H4 (cell line): ENCODE results near the gene RANBP10. TPM values are rescaled to one million over a fixed set of nuclear protein-coding genes. Genes with fewer than 3 reads are reported as not detected.

Experiments
- DNase-seq: peaks from one replicate; pipeline ENCODE4 v3.0.0-alpha.2; 2015; ENCODE audit warnings: low spot score
- total RNA-seq: library from RNA; depleted of rRNA; stranded (reverse); fragments of >200 nt; shearing (Covaris generic); gene quantifications from 2 replicates; pipeline ENCODE4 v1.2.3, GENCODE V29; 2014

RANBP10 gene
- total RNA-seq, 1 experiment from 2014 or later = 3.2 TPM

DNA sequence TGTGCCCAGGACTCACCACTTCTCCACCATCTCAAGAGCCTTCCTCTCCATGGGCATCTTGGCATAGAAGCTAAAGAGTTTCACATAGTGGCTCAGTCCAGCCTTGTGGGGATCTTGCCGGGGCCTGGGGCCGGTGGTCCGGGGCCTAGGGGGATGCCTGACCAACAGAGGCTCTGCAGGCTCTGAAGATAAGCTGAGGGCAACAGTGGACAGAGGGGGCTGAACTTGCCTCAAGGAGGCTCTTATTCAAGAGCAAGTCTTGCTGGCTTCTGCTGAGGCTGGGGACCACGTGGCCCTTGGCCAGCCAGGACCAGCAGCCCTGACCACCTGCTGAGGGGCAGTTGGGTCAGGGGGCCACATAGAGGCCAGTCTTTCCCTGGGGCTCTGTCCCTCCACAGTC is 22.3 kb upstream of the RANBP10 start:
- DNase-seq = no peak

DNA sequence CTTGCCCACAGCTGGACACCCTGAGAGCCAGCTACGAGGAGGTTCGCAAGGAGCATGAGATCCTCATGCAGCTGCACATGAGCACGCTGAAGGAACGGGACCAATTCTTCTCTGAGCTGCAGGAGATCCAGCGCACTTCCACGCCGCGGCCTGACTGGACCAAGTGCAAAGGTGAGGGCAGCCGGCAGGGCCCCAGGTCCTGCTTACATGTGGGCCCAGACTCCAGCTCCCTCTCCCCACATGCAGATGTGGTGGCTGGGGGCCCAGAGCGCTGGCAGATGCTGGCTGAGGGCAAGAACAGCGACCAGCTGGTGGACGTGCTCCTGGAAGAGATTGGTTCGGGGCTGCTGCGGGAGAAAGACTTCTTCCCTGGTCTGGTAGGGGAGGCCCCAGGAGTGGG is 19.5 kb upstream of the RANBP10 start:
- no peak for DNase-seq

DNA sequence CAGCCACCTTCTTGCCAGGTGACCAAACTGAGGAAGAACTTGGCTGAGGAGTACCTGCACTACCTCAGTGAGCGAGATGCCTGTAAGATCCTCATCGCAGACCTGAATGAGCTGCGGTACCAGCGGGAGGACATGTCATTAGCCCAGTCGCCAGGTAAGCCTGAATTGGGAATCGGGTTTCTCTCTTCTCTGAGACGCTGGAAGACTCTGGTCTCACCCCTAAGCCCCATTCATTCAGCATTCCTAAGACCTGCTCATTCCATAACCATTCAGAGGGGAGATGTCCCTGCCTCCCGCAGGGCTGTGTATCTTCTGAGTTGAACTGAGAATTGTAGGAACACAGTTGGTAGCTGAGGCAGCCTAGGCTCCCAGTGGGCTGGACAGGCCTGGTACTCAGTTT is 18.8 kb upstream of the RANBP10 start:
- DNase-seq = no peak

DNA sequence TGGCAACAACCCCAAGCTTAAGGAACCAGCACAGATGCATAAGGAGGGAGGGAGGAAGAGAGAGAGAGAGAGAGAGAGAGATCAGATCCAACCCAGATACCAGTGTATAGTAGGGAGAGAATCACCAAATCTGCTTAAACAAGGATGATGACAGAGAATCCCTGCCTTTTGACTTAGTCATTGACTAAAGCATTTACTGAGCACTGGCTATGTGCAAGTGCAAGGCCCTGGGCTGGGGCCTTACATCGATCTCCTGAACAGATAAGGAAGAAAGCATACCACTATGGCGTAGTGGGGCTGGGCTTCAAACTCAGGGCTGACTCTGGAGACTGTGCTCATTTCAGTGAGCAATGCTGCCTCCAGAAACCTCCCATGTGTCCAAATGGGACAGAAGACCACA is 16.2 kb upstream of the RANBP10 start:
- DNase-seq = no peak

DNA sequence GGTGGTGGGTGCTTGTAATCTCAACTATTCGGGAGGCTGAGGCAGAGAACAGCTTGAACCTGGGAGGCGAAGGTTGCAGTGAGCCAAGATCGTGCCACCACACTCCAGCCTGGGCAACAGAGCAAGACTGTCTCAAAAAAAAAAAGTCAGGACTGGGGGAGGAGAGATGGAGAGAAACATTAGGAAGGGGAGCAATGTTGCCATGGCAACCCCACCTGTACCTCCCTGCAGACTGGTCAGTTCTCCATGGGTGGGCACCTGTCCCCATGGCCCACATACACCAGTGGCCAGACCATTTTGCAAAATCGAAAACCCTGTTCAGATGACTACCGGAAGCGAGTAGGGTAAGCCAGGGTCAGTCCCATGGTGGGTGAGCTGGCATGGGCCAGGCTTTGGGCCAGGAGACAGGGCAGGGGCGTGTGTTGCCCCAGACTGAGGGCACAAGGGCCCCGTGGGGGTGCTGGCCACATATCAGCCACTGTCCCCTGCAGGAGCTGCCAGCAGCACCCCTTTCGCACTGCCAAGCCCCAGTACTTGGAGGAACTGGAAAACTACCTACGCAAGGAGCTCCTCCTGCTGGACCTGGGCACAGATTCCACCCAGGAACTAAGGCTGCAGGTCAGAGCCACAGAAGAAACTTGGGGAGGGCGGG is 14.4 kb upstream of the RANBP10 start:
- DNase-seq = no peak

DNA sequence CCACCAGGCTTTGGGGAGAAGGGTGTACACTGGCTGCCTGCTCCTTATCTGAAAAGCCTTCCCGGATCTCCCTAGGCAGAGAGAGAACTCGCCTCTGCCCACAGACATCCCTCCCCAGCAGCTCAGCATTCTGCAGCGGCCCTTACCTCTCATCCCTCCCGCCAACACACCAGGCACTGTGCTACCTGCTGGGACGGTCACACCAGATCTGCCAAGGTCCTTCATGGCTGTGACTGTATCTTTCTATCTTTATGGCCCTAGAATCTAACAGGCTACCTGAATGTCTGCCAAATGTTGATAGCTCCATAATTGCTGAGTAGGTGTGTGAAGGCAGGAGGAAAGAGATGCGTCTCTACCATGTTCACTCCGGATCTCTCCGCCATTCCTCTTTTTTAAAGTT is 8.2 kb upstream of the RANBP10 start:
- no peak for DNase-seq

DNA sequence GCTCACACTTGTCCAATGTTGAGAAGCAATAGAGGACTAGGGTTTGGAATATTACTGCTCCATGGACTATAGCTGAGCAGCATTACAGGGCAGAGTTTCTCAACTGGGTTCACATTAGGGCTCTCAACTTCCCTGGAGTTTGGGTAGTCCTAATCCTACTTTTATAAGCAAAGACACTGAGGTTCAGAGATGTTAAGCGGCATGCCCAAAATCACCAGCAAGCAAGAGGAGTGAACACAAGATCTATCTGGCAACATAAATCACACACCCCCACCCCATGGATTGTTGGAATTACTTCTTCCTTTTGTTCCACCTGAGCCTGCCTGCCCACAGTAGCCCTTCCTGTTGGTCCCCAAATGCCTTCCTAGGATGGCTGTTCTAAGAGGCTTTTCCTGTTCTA is 5.5 kb upstream of the RANBP10 start:
- DNase-seq = no peak

DNA sequence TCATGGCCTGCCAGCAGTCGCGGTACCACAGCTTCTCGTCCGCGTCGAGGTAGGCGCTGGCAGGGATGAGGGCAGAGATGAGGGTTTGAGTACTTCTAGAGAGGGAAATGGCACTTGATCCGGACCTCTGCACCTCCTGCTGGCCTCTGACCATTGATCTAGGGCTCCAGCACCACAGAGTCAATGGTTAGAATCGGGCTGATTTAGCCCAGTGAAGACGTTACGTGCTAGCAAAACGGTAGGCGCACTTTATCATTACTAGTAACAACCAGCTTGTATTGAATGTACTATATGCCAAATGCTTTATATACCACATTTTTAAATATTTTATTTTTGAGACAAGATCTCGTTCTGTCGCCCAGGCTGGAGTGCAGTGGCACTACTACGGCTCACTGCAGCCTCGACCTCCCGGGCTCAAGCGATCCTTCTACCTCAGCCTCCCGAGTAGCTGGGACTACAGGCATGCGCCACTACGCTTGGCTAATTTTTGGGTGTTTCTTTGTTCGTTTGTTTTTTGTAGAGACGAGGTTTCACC is 855 bp upstream of the RANBP10 start:
- DNase-seq = no peak

DNA sequence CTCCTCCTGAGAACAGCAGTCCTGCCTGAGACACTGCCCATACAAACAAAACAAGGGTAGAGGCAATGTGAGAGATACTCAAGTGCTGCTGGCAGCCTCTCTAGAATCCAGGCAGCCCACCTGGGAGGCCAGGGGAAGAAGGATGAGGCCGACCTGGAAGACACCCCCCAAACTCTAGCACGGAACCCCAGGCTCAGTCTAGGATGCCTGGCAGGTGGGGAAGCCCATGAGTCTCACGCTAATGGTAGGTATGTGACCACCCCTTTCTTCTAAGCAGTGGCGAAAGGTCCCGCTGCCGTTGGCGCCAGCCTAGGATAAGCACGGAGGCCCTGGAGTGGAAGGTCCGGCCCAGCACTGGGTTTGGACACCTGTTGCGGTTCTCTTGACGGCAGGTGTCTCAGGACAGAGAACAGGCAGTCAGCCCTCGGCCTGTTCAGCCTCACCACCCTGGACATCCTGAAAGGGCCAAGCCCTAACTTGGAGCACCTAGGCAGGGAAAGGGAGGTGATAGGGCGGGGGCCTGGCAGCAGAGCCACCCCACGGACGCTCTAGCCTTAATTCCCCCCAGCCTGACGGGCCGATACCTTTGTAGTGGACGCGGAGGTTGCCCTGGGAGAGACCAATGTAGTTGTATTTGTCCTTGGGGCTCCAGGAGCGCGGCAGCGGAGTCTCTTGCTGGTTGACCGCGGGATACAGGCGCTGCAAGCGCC is 487 bp downstream of the RANBP10 start:
- no peak for DNase-seq

DNA sequence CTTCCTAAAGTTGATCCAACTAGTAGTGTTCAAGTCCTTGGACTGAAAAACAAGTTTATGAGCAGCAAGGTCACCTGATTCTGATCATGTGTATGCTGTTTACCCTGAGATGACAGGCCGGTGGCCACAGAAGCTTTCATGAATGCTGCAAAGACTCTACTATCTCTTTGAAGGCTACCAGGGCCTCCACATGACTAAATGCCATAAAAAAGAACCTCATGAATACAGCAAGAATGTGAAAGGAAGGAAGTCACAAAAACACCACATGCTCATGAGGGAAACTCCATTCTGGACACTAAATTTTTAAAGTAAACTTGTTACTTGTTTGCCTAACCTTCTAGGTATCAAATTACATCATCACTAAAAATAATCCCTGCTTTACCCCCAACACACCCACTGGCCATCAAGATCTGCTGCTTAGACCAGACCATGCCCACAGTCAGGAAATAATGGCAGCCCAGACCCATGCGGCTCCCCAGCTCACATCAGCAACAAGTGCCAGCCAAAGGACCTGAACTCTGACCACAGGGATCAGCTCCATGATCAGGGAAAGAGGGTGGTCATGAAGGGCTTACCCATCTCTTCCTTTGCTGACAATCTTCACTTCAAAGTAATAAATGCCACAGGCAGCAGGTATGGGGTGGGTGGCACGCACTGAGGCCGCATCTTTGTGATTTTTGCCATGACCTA is 1.4 kb downstream of the RANBP10 start:
- DNase-seq = no peak

DNA sequence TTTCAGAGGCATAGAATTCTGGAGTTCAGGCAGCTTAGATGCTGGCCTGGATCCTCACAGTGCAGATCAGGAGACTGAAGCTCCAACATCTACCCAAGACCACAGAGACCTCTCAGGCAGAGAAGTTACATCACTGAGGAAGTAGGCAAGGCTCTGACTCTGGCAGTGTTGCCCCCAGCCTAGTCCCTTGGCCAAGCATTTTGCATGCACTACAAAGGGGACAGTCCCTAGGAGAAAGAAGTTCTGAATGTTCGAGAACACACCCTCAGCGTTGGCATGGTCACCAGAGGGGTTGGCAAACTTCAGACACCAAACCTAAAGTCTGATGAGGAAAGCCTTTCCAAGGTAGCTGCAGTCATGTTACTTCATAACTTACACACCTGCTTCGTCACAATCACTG is 2.5 kb downstream of the RANBP10 start:
- no peak for DNase-seq

DNA sequence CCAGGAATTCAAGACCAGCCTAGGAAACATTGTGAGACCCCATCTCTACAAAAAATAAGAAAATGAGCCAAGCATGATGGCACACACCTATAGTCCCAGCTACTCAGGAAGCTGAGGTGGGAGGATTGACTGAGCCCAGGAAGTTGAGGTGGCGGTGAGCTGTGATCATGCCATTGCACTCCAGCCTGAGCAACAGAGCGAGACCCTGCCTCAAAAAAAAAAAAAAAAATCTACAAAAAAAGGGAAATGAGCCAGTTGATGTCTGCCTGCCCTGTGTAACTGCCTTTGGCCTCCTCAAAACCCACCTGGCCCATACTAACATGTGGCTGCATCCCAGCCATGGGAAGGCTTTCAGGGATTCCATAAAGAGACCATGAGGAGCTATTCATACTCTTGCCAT is 4.5 kb downstream of the RANBP10 start:
- no peak for DNase-seq

DNA sequence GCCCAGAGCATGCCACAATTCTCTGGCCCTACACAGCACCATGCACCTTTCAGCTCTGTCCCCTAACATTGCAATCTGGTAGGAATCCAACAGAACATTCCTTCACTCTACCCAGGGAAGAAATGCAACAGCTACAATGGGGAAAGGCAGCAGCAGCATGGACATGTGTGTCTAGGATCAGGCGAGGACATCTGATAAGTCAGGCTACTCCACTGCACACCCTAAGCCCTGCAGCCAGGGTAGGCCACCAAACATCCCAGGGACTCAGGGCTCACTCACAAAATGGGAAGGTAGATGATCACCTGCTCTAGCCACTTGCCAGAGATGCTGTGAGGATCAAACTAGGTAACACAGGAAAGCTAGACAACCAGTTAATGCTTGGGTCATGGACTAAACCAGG is 5.1 kb downstream of the RANBP10 start:
- DNase-seq = no peak

DNA sequence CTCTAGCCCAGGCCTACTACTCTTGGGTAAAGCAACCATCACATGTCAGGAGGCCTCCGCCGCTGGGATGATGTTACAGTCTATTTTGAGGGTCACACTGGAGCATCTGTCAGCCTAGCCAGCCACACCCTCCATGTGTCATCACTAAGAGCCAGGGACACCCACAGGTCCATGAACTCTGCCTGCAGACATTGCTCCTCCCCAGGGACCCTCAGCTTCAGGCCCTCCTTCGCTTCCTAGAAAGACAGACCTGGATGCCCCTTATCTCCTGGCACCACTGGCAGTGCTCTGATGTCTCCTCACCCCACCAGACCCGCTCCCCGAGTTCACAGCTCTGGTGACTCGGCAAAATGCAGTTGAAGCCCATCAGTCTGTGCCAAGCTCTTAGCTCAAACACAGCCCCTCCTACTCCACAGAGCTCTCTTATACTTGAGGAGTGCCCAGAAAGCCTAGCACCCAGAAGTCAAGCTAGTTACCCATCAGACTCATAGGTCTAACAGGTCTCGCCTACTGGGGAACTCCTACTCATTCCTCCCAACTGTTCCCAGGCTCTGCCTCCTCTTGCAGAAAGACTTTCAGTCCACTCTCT is 5.9 kb downstream of the RANBP10 start:
- DNase-seq = no peak

DNA sequence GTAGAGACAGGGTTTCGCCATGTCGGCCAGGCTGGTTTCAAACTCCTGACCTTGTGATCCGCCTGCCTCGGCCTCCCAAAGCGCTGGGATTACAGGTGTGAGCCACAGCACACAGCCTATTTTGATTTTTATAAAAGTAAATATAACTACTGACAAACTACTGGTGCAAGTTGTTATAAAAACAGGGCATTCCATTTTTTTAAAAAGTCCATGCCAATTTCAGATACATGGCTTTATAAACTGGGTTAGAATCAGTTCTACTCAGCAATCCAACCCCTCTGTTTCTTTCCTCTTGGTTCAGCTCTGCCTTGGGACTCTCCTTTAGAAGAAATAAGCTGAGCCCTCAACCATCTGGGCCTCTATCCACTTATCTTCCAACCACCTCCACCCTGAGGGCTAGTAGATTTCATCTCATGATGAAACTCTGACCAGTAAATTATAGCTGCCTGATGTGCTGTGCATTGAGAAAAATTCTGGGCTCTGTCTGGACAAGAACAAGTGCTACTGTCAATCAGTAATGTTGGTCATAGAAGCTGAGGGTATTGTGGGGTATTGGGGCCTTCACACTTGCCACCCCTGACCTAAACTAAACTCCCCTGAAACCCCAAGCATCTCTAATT is 10.2 kb downstream of the RANBP10 start:
- DNase-seq = no peak

DNA sequence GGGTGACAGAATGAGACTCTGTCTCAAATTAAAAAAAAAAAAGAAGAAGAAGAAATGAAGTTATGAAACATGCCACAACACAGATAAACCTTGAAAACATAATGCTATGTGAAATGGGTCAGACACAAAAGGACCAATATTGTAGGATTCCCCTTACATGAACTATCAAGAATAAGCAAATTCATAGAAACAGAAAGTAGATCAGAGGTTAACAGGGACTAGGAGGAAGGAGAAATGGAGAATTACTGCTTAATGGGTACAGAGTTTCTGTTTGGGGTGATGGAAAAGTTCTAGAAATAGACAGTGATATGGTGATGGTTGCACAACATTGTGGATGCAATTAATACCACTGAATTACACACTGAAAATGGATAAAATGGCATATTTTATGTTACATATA is 16.3 kb downstream of the RANBP10 start:
- DNase-seq = no peak

DNA sequence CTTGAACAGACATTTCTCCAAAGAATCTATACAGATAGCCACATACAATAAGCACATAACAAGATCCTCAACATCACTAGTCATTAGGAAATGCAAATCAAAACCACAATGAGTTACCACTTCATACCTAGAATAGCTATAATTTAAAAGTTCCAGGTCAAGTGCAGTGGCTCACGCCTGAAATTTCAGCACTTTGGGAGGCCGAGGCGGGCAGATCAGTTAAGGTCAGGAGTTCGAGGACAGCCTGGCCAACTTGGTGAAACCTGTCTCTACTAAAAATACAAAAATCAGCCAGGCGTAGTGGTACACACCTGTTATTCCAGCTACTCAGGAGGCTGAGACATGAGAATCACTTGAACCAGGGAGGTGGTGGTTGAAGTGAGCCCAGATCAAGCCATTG is 19.9 kb downstream of the RANBP10 start:
- DNase-seq = no peak

DNA sequence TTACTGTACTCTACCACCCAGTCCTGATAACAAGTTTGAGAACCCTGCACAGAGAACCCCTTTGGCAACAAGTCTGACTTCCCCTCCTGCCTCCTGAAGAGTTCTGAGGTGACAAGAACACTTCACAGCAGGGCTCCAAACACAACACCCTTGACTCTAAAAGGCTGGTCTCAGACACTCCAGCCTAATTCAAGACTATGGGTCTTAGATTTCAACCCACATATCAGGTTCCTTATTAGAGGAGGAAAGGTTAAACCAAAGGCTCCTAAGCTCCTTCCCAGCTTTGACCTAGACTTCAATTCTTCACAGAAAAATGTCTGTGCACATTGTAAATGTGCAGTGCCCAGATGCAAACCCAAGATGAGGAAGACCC is 23.0 kb downstream of the RANBP10 start:
- no peak for DNase-seq

DNA sequence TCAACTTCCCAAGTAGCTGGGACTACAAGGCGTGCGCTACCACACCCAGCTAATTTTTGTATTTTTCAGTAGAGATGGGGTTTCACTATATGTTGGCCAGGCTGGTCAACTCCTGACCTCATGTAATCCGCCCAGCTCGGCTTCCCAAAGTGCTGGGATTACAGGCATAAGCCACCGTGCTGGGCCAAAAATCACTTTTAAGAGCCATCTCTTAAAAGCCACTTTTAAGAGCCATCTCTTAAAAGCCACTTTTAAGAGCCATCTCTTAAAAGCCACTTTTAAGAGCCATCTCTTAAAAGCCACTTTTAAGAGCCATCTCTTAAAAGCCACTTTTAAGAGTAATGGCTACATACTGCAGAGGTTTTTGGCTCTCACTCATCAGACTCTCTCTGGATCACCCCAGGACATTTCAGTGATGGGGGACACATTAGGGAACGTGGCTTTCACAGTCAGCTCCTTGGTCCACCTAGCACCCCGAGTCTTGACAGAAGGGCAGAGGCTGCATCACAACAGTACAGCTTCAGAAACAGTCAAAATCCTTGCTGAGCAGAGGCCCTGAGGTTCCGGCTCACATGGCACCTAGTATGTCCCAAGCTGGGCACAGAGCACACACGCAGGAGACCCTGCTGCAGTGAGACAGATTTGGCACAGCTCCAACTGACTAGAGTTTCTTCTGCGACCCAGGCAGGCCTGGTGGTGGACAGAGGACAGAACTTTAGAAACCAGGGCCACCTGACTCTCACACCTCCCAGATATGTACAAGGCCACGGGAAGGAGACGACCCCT is 23.6 kb downstream of the RANBP10 start:
- DNase-seq = no peak

DNA sequence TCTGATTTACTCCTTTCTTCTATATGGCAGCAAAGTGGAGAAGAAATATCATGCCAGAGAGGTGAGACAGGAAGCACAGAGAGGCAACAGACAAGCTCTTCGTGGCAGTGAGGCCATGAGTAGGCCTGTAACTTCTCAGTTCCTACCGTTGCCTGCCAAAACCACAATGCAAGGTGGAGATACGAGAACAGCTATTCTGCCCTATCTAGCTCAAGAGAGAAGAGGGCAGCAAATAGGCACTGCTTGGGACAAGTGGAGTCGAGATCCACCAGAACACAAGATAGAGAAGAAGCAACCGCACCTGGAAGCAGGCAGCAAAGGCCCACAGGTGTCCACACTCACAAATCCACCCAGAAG is 24.8 kb downstream of the RANBP10 start:
- DNase-seq = no peak

DNA sequence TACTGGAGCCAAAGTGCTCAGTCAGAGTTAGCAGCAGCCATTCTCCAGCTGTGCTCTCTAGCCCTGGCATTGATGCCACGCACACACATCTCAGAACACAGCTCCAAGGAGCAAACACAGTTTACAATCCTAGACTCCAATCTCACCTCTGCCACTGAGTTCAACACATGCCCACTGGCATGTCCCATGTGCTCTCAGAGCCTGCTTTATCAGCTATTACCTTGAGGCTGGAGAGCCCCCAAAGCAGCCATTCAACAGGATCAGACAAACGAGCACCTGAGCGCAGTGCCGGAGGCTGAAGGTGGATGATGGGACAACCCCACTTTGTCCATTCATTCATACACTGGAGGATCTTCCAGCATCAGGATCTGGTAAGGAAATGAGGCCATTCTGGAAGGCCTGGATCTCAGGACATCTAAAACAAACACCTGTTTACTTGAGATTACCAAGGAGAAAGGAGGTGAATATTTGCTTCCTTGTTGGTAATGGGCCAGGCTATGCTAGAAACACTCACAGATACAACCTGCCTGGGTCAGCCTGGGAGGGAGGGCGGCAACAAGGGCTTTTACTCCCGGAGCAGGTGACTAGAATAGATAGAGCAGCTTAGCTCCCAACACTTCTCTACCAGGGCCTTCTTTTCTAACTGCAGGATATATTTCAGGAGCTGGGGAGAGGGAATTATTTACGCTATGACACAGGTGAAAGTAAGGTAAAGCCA is 25.4 kb downstream of the RANBP10 start:
- DNase-seq = no peak
